IgD-negative memory B cell (primary cell): ENCODE results near the gene XXYLT1. TPM values are rescaled to one million over a fixed set of nuclear protein-coding genes. Genes with fewer than 3 reads are reported as not detected.
"Not testable (repeated sequence)": the region's sequence is repeated elsewhere in the genome, so short reads cannot be mapped to it uniquely, and the experiment has no call there.

Experiments
- H3K27ac Mint-ChIP-seq, 3 donors: one replicate each; pipeline ENCODE4 v1.8.0; 2020 to 2022; ENCODE audit warnings: mild to moderate bottlenecking in 3 of 3, mixed read lengths in 3 of 3, moderate library complexity in 1 of 3
- H3K27me3 Mint-ChIP-seq: one replicate; pipeline ENCODE4 v1.8.0; 2021; ENCODE audit warnings: mixed read lengths
- H3K36me3 Mint-ChIP-seq: one replicate; pipeline ENCODE4 v1.8.0; 2020; ENCODE audit warnings: mild to moderate bottlenecking, mixed read lengths
- H3K4me1 Mint-ChIP-seq, 3 donors: one replicate each; pipeline ENCODE4 v1.8.0; 2020 to 2022; ENCODE audit warnings: mixed read lengths in 3 of 3, mild to moderate bottlenecking in 1 of 3
- H3K4me3 Mint-ChIP-seq, 4 donors: one replicate each; pipeline ENCODE4 v1.8.0; 2020 to 2022; ENCODE audit warnings: mild to moderate bottlenecking in 4 of 4, mixed read lengths in 4 of 4, moderate library complexity in 3 of 4
- H3K9me3 Mint-ChIP-seq, 3 donors: one replicate each; pipeline ENCODE4 v1.8.0; 2020 to 2021; ENCODE audit warnings: mixed read lengths in 3 of 3, mild to moderate bottlenecking in 1 of 3
- polyA plus RNA-seq: library from polyadenylated mRNA; unstranded; fragments of 300-500 nt; fragmentation: Illumina TruSeq; gene quantifications from one replicate; pipeline ENCODE4 v1.2.3, GENCODE V29; 2021

XXYLT1 gene
- polyA plus RNA-seq, 1 donor from 2014 or later = 5.2 TPM

GRCh38 chr3:195236076-195236798, 34.7 kb downstream of the XXYLT1 start:
- Mint-ChIP-seq H3K4me3 (no peak overlapping the region), H3K27me3 (no peaks in the 10 kb centered on the region), H3K27ac (no peak overlapping the region), H3K9me3 (peaks cover 0 to 5% (median 0%) of the 10 kb centered on the region in 3 donors), H3K4me1 (no peaks in the 10 kb centered on the region), H3K36me3 (peaks cover 9% of the 10 kb centered on the region)

GRCh38 chr3:195230244-195230643, 40.7 kb downstream of the XXYLT1 start:
- H3K36me3 Mint-ChIP-seq = peaks cover 4% of the 10 kb centered on the region
- no peak overlapping the region for H3K4me3 Mint-ChIP-seq
- peaks cover 0 to 5% (median 0%) of the 10 kb centered on the region in 3 donors for H3K9me3 Mint-ChIP-seq
- H3K27me3 Mint-ChIP-seq = no peaks in the 10 kb centered on the region
- H3K4me1 Mint-ChIP-seq = peaks cover 0 to 14% (median 5%) of the 10 kb centered on the region in 3 donors
- no peak overlapping the region for H3K27ac Mint-ChIP-seq

GRCh38 chr3:195228886-195229285, 42.1 kb downstream of the XXYLT1 start:
- H3K36me3 Mint-ChIP-seq, H3K27me3 Mint-ChIP-seq, H3K4me3 Mint-ChIP-seq, H3K9me3 Mint-ChIP-seq: not testable (repeated sequence)
- Mint-ChIP-seq H3K4me1 (peaks cover 0 to 14% (median 5%) of the 10 kb centered on the region in 3 donors), H3K27ac (peak overlapping the region in 1 of 3 donors; percentile 25)

- Mint-ChIP-seq H3K9me3 (no peaks in the 10 kb centered on the region), H3K36me3 (no peaks in the 10 kb centered on the region), H3K27me3 (no peaks in the 10 kb centered on the region), H3K4me1 (peaks cover 0 to 14% (median 5%) of the 10 kb centered on the region in 3 donors), H3K27ac (peak overlapping the region in 1 of 3 donors; percentile 84), H3K4me3 (no peak overlapping the region)
Measured at GRCh38 chr3:195227871-195228270, 43.1 kb downstream of the XXYLT1 start.

- peak overlapping the region in 1 of 3 donors; percentile 46 for H3K27ac Mint-ChIP-seq
- H3K36me3 Mint-ChIP-seq = no peaks in the 10 kb centered on the region
- H3K4me3 Mint-ChIP-seq = peak overlapping the region in 1 of 4 donors; percentile 59
- H3K9me3 Mint-ChIP-seq = no peaks in the 10 kb centered on the region
- H3K4me1 Mint-ChIP-seq = peaks cover 0 to 14% (median 5%) of the 10 kb centered on the region in 3 donors
- no peaks in the 10 kb centered on the region for H3K27me3 Mint-ChIP-seq
Measured at GRCh38 chr3:195226900-195227447, 44.0 kb downstream of the XXYLT1 start.

- no peaks in the 10 kb centered on the region for H3K36me3 Mint-ChIP-seq
- peak overlapping the region in 1 of 3 donors; percentile 46 for H3K27ac Mint-ChIP-seq
- no peak overlapping the region for H3K4me3 Mint-ChIP-seq
- H3K9me3 Mint-ChIP-seq = no peaks in the 10 kb centered on the region
- H3K27me3 Mint-ChIP-seq = no peaks in the 10 kb centered on the region
- H3K4me1 Mint-ChIP-seq = peaks cover 0 to 14% (median 5%) of the 10 kb centered on the region in 3 donors
Measured at GRCh38 chr3:195226445-195226844, 44.5 kb downstream of the XXYLT1 start.

GRCh38 chr3:195224980-195225580, 45.9 kb downstream of the XXYLT1 start:
- Mint-ChIP-seq H3K27ac (peak overlapping the region in 1 of 3 donors; percentile 39), H3K4me3 (no peak overlapping the region), H3K27me3 (no peaks in the 10 kb centered on the region), H3K9me3 (no peaks in the 10 kb centered on the region), H3K36me3 (no peaks in the 10 kb centered on the region), H3K4me1 (peaks cover 0 to 14% (median 5%) of the 10 kb centered on the region in 3 donors)

GRCh38 chr3:195224156-195224979, 46.6 kb downstream of the XXYLT1 start:
- no peaks in the 10 kb centered on the region for H3K9me3 Mint-ChIP-seq
- peak overlapping the region in 1 of 3 donors; percentile 7 for H3K27ac Mint-ChIP-seq
- no peak overlapping the region for H3K4me3 Mint-ChIP-seq
- peaks cover 0 to 14% (median 5%) of the 10 kb centered on the region in 3 donors for H3K4me1 Mint-ChIP-seq
- no peaks in the 10 kb centered on the region for H3K36me3 Mint-ChIP-seq
- no peaks in the 10 kb centered on the region for H3K27me3 Mint-ChIP-seq

GRCh38 chr3:195221876-195222617, 48.9 kb downstream of the XXYLT1 start:
- Mint-ChIP-seq H3K9me3 (no peaks in the 10 kb centered on the region), H3K36me3 (no peaks in the 10 kb centered on the region), H3K27ac (no peak overlapping the region), H3K4me3 (peak overlapping the region in 1 of 4 donors; percentile 17), H3K4me1 (peaks cover 0 to 7% (median 3%) of the 10 kb centered on the region in 3 donors), H3K27me3 (no peaks in the 10 kb centered on the region)

GRCh38 chr3:195221015-195221853, 49.7 kb downstream of the XXYLT1 start:
- Mint-ChIP-seq H3K4me3 (peak overlapping the region in 1 of 4 donors; percentile 17), H3K27ac (no peak overlapping the region), H3K27me3 (no peaks in the 10 kb centered on the region), H3K36me3 (no peaks in the 10 kb centered on the region), H3K4me1 (no peaks in the 10 kb centered on the region), H3K9me3 (no peaks in the 10 kb centered on the region)

- no peaks in the 10 kb centered on the region for H3K9me3 Mint-ChIP-seq
- H3K36me3 Mint-ChIP-seq = no peaks in the 10 kb centered on the region
- H3K4me3 Mint-ChIP-seq = no peak overlapping the region
- peak overlapping the region in 1 of 3 donors; percentile 33 for H3K27ac Mint-ChIP-seq
- no peaks in the 10 kb centered on the region for H3K27me3 Mint-ChIP-seq
- H3K4me1 Mint-ChIP-seq = no peaks in the 10 kb centered on the region
Measured at GRCh38 chr3:195219351-195220230, 51.4 kb downstream of the XXYLT1 start.

GRCh38 chr3:195218331-195218730, 52.6 kb downstream of the XXYLT1 start:
- not testable (repeated sequence) for H3K27me3 Mint-ChIP-seq

GRCh38 chr3:195215576-195215975, 55.4 kb downstream of the XXYLT1 start:
- not testable (repeated sequence) for H3K4me3 Mint-ChIP-seq, H3K36me3 Mint-ChIP-seq, H3K27ac Mint-ChIP-seq, H3K9me3 Mint-ChIP-seq, H3K4me1 Mint-ChIP-seq, H3K27me3 Mint-ChIP-seq

More at GRCh38 chr3:195218331-195218730, 52.6 kb downstream of the XXYLT1 start:
- not testable (repeated sequence) for H3K4me1 Mint-ChIP-seq, H3K4me3 Mint-ChIP-seq, H3K36me3 Mint-ChIP-seq, H3K9me3 Mint-ChIP-seq, H3K27ac Mint-ChIP-seq
